Measurements from ENCODE around the gene CLDND2. TPM values are rescaled to one million over a fixed set of nuclear protein-coding genes. Genes with fewer than 3 reads are reported as not detected.
"Not testable (repeated sequence)": the region's sequence is repeated elsewhere in the genome, so short reads cannot be mapped to it uniquely, and the experiment has no call there.

CLDND2 gene
- total RNA-seq, 2 experiments from 2014 or later: 0.60 to 0.84 TPM

- TF ChIP-seq CTCF (IDR thresholded peaks at IDR 0.05): no peak
- POLR2A ChIA-PET: no interaction called here
- no peaks in the 10 kb centered on the region for H3K9me3 Mint-ChIP-seq
- Histone ChIP-seq H3K27ac (ENCODE audit: low read depth in 1 of 2, low read length in 2 of 2) (no peak overlapping the region), H3K9me3 (ENCODE audit: control insufficient read depth in 1 of 2, insufficient read depth in 1 of 2, low read length in 2 of 2) (peaks cover 15 to 26% of the 10 kb centered on the region in 2 experiments), H3K4me3 (ENCODE audit: low read length) (no peak overlapping the region), H3K36me3 (ENCODE audit: insufficient read depth, low read length) (no peaks in the 10 kb centered on the region), H3K27me3 (ENCODE audit: control insufficient read depth in 1 of 2, insufficient read depth in 2 of 2, low read length in 2 of 2) (no peaks in the 10 kb centered on the region), H3K4me1 (ENCODE audit: insufficient read depth, low read length) (no peaks in the 10 kb centered on the region)
- DNase-seq: no peak
- intact Hi-C loops (cut with DNase I, micrococcal nuclease): no loop called here
- CTCF ChIA-PET: no interaction called here
- H3K4me1 Mint-ChIP-seq (ENCODE audit: low read depth): no peaks in the 10 kb centered on the region
- no peaks in the 10 kb centered on the region for H3K36me3 Mint-ChIP-seq (ENCODE audit: low read depth)
- ATAC-seq (ENCODE audit: poor library complexity): no peak
- H3K27me3 Mint-ChIP-seq: peaks cover 6% of the 10 kb centered on the region
- no peak overlapping the region for H3K27ac Mint-ChIP-seq
- H3K4me3 Mint-ChIP-seq: no peak overlapping the region
Measured at GRCh38 chr19:51402117-51402516, 33.3 kb upstream of the CLDND2 start.

GRCh38 chr19:51399936-51400335 is 31.1 kb upstream of the CLDND2 start:
- H3K9me3 ChIP-seq (ENCODE audit: control insufficient read depth in 1 of 2, insufficient read depth in 1 of 2, low read length in 2 of 2): peaks cover 15 to 26% of the 10 kb centered on the region in 2 experiments
- intact Hi-C loops (cut with DNase I, micrococcal nuclease); H3K36me3 ChIP-seq (ENCODE audit: insufficient read depth, low read length); CTCF ChIA-PET; H3K4me3 ChIP-seq (ENCODE audit: low read length); H3K4me1 ChIP-seq (ENCODE audit: insufficient read depth, low read length); ATAC-seq (ENCODE audit: poor library complexity); POLR2A ChIA-PET; H3K27me3 ChIP-seq (ENCODE audit: control insufficient read depth in 1 of 2, insufficient read depth in 2 of 2, low read length in 2 of 2); H3K27ac ChIP-seq (ENCODE audit: low read depth in 1 of 2, low read length in 2 of 2); H3K4me3 Mint-ChIP-seq; H3K4me1 Mint-ChIP-seq (ENCODE audit: low read depth); H3K27ac Mint-ChIP-seq; DNase-seq; H3K9me3 Mint-ChIP-seq; H3K27me3 Mint-ChIP-seq; H3K36me3 Mint-ChIP-seq (ENCODE audit: low read depth): not testable (repeated sequence)

GRCh38 chr19:51399231-51399630 is 30.4 kb upstream of the CLDND2 start:
- intact Hi-C loops (cut with DNase I, micrococcal nuclease): no loop called here
- H3K4me1 ChIP-seq (ENCODE audit: insufficient read depth, low read length): peaks cover 11% of the 10 kb centered on the region
- CTCF ChIA-PET: interaction anchor here (1.0 kb wide), 1 partner anchor 117 kb away, joined by 3 read pairs; no protein-coding TSS in a partner anchor

More at GRCh38 chr19:51399231-51399630, 30.4 kb upstream of the CLDND2 start:
- no peaks in the 10 kb centered on the region for H3K27me3 ChIP-seq (ENCODE audit: control insufficient read depth in 1 of 2, insufficient read depth in 2 of 2, low read length in 2 of 2)
- Mint-ChIP-seq H3K36me3 (ENCODE audit: low read depth) (no peaks in the 10 kb centered on the region), H3K4me3 (no peak overlapping the region), H3K9me3 (no peaks in the 10 kb centered on the region), H3K27me3 (peaks cover 6% of the 10 kb centered on the region), H3K4me1 (ENCODE audit: low read depth) (peaks cover 7% of the 10 kb centered on the region), H3K27ac (no peak overlapping the region)
- no peak for TF ChIP-seq CTCF (IDR thresholded peaks at IDR 0.05)
- no peak overlapping the region for H3K4me3 ChIP-seq (ENCODE audit: low read length)
- H3K36me3 ChIP-seq (ENCODE audit: insufficient read depth, low read length): no peaks in the 10 kb centered on the region
- ATAC-seq (ENCODE audit: poor library complexity) (no peak), DNase-seq (no peak)
- POLR2A ChIA-PET: no interaction called here
- peaks cover 15 to 26% of the 10 kb centered on the region in 2 experiments for H3K9me3 ChIP-seq (ENCODE audit: control insufficient read depth in 1 of 2, insufficient read depth in 1 of 2, low read length in 2 of 2)
- no peak overlapping the region for H3K27ac ChIP-seq (ENCODE audit: low read depth in 1 of 2, low read length in 2 of 2)
